Subcutaneous adipose tissue (tissue), 4 donors: ENCODE data around the gene KLHL14. TPM values are rescaled to one million over a fixed set of nuclear protein-coding genes. Genes with fewer than 3 reads are reported as not detected.

ENCODE experiments used
- CTCF ChIP-seq: fragments of 450-650 bp; IDR thresholded peaks from one replicate; pipeline ENCODE4 v1.5.1; 2016; ENCODE audit warnings: low read depth, mild to moderate bottlenecking, control low read depth, antibody characterized with exemption, moderate library complexity
- total RNA-seq, 4 donors: library from RNA; depleted of rRNA; stranded (reverse); fragments of >200 nt; gene quantifications; one replicate each; pipeline ENCODE4 v1.1.0, GENCODE V29; 2016

KLHL14 gene
- total RNA-seq, 4 donors from 2014 or later = 0.16 to 0.38 (median 0.22) TPM; not detected in 1

DNA sequence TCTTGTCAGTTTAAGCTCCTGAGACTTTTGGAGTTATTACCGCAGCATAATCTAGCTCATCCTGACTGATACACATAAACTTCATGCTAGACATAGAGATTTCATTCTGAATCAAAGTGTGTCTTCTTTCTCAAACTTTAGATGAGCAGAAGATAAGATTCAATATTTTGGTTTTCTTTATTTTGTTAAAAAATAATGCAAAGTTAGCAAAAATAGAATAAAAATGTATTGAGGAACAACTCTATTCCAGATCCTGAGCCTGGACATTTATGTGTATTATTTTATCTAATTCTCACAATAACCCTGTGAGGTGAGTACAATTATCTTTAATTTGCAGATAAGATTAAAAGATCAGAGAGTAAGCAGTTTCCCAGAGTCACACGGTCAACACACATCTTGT lies 38.4 kb downstream of the KLHL14 start:
- TF ChIP-seq CTCF = no peak

DNA sequence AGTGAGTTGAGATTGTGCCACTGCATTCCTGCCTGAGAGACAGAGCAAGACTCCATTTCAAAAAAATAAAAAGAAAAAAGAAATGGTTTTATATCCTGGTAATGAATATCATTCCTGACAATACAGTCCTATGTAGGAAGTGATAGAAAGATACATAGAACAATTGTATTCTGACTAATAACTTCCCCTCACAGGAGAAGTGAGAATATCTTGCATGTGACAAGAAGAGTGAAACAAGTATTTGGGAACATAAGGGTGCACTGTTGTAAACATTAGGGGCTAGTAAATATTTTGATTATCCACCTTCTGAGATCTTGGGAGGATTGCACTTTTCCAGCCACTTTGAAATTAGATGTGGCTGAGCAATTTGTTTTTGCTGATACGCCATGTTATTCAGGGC lies 40.7 kb downstream of the KLHL14 start:
- TF ChIP-seq CTCF = no peak

DNA sequence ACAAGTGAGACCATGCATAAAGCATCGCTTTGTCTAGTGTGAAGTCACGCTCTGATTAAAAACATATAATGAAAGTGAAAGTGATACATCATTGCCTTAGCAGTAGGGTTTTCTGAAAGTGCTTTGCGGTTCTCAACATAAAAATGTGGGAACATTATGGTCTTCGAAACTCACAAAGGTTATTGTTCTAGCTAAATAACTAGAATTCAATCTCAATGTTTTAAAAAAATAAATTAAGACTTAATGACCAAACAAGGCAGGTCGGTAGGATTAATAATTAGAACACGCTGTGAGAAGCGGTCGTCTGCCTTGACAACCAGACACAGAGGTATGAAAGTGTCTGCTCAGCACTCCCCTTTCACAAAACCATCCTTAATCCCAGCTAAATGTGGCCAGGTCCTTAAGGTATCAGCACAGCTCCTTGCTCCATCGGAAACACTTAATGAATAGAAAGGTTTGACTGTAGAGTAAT lies 42.2 kb downstream of the KLHL14 start:
- TF ChIP-seq CTCF = no peak

GRCh38 chr18:32730068-32730467 lies 42.8 kb downstream of the KLHL14 start:
- TF ChIP-seq CTCF = no peak

DNA sequence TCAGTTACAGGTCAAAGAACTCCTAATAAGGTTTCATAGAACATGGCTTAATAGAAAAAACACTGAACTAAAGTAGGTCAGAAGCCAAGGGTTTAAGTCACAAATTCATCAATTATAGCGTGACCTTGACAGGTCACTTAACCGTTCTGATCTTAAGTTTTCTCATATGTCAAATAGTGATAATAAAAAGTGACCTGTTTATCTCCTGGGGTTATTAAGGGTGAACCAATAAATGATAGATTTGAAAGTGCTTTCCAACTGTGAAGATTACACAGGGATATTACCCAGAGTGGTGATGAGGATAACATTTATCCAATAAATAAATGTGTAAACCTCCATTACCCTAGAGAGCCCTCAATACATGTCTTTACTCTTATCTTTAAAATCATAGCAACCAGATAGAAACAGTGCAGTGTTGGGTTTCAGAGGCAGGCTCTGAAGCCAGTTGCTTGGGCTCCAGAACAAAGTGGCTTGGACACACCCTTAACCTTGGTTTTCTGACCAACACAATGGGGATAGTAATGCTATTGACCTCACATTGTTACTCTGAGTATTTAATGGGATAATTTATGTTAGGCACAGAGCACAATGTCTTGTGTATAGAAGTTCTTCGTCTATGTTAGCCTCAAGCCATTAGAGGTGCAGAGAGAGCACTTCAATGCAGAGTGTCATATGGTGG lies 48.6 kb downstream of the KLHL14 start:
- no peak for TF ChIP-seq CTCF

DNA sequence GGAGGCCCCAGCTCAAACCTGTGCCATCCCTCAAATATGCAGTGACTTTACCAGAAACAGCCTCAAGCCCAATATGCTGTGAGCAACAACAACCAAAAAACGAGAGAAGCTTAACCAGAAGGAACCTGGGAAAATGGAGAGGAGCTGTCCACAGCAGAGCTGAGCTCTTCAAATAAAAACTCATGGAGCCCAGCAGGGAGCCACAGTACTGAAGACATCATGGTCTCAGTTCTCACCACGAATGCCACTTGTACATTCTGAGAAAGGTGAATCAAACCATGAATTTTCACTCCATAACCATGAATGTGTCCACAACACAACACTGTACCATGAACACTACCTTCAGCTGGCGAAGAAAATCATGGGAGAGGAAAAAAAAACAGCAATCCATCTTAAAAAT lies 50.5 kb downstream of the KLHL14 start:
- TF ChIP-seq CTCF = no peak

GRCh38 chr18:32717126-32717525 lies 55.7 kb downstream of the KLHL14 start:
- TF ChIP-seq CTCF = no peak
